ENCODE results near the gene PCK2. TPM values are rescaled to one million over a fixed set of nuclear protein-coding genes. Genes with fewer than 3 reads are reported as not detected.
A peak's percentile ranks its signal among the peaks of the same experiment; 100 is the strongest.

The PCK2 gene
- total RNA-seq, 2 experiments from 2014 or later = 57.4 to 60.3 TPM

GRCh38 chr14:24056800-24057184 is 37.3 kb upstream of the PCK2 start:
- Mint-ChIP-seq H3K27ac (no peak overlapping the region), H3K36me3 (ENCODE audit: low read depth) (no peaks in the 10 kb centered on the region), H3K27me3 (peaks cover 19% of the 10 kb centered on the region), H3K4me3 (no peak overlapping the region), H3K4me1 (peaks cover 18% of the 10 kb centered on the region), H3K9me3 (no peaks in the 10 kb centered on the region)
- ChIA-PET CTCF (interaction anchor here (0.8 to 1.1 kb wide), 3 partner anchors 11 to 105 kb away, joined by 3 read pairs; partner anchors contain the start of gene IRF9), POLR2A (interaction anchor here (1.0 kb wide), 1 partner anchor 52 kb away, joined by 4 read pairs; no protein-coding TSS in a partner anchor)
- no peak for DNase-seq

GRCh38 chr14:24057271-24057670 is 36.8 kb upstream of the PCK2 start:
- no peaks in the 10 kb centered on the region for H3K9me3 Mint-ChIP-seq
- CTCF ChIA-PET = interaction anchor here (0.8 to 1.3 kb wide), 3 partner anchors 11 to 51 kb away, joined by 3 read pairs; no protein-coding TSS in a partner anchor
- no peak for DNase-seq
- peaks cover 19% of the 10 kb centered on the region for H3K27me3 Mint-ChIP-seq
- peaks cover 18% of the 10 kb centered on the region for H3K4me1 Mint-ChIP-seq
- H3K4me3 Mint-ChIP-seq = no peak overlapping the region
- no peak overlapping the region for H3K27ac Mint-ChIP-seq
- H3K36me3 Mint-ChIP-seq (ENCODE audit: low read depth) = no peaks in the 10 kb centered on the region
- POLR2A ChIA-PET = interaction anchor here (1.0 kb wide), 1 partner anchor 52 kb away, joined by 4 read pairs; no protein-coding TSS in a partner anchor

GRCh38 chr14:24057867-24058259 is 36.2 kb upstream of the PCK2 start:
- H3K9me3 Mint-ChIP-seq = no peaks in the 10 kb centered on the region
- DNase-seq = no peak
- POLR2A ChIA-PET = interaction anchor here (1.0 kb wide), 1 partner anchor 51 kb away, joined by 4 read pairs; no protein-coding TSS in a partner anchor
- H3K4me1 Mint-ChIP-seq = peaks cover 13% of the 10 kb centered on the region
- CTCF ChIA-PET = interaction anchor here (1.3 kb wide), 1 partner anchor 13 kb away, joined by 3 read pairs; no protein-coding TSS in a partner anchor
- no peaks in the 10 kb centered on the region for H3K36me3 Mint-ChIP-seq (ENCODE audit: low read depth)
- H3K4me3 Mint-ChIP-seq = no peak overlapping the region
- H3K27ac Mint-ChIP-seq = no peak overlapping the region
- H3K27me3 Mint-ChIP-seq = peaks cover 16% of the 10 kb centered on the region

- DNase-seq = peak; percentile 70
- H3K4me3 Mint-ChIP-seq = no peak overlapping the region
- peak overlapping the region; percentile 83 for H3K27ac Mint-ChIP-seq
- no peaks in the 10 kb centered on the region for H3K36me3 Mint-ChIP-seq (ENCODE audit: low read depth)
- peaks cover 10% of the 10 kb centered on the region for H3K27me3 Mint-ChIP-seq
- ChIA-PET CTCF (interaction anchor here (1.3 kb wide), 1 partner anchor 12 kb away, joined by 3 read pairs; no protein-coding TSS in a partner anchor), POLR2A (no interaction called here)
- H3K9me3 Mint-ChIP-seq = no peaks in the 10 kb centered on the region
- peaks cover 7% of the 10 kb centered on the region for H3K4me1 Mint-ChIP-seq
These were observed 35.7 kb upstream of the PCK2 start for GRCh38 chr14:24058260-24058950.

- CTCF ChIA-PET = no interaction called here
- Mint-ChIP-seq H3K4me1 (peaks cover 4% of the 10 kb centered on the region), H3K9me3 (no peaks in the 10 kb centered on the region), H3K4me3 (no peak overlapping the region), H3K27ac (no peak overlapping the region), H3K27me3 (peaks cover 5% of the 10 kb centered on the region), H3K36me3 (ENCODE audit: low read depth) (no peaks in the 10 kb centered on the region)
- no peak for DNase-seq
- POLR2A ChIA-PET = no interaction called here
These were observed 35.1 kb upstream of the PCK2 start for GRCh38 chr14:24058951-24059475.

- Mint-ChIP-seq H3K9me3 (no peaks in the 10 kb centered on the region), H3K4me3 (no peak overlapping the region), H3K4me1 (peaks cover 4% of the 10 kb centered on the region), H3K27ac (no peak overlapping the region), H3K36me3 (ENCODE audit: low read depth) (no peaks in the 10 kb centered on the region), H3K27me3 (peaks cover 2% of the 10 kb centered on the region)
- ChIA-PET CTCF (no interaction called here), POLR2A (no interaction called here)
- no peak for DNase-seq
These were observed 34.2 kb upstream of the PCK2 start for GRCh38 chr14:24059841-24060388.

GRCh38 chr14:24060443-24060842 is 33.7 kb upstream of the PCK2 start:
- H3K4me1 Mint-ChIP-seq = peaks cover 4% of the 10 kb centered on the region
- H3K4me3 Mint-ChIP-seq = no peak overlapping the region
- CTCF ChIA-PET = interaction anchor here (0.6 kb wide), 1 partner anchor 48 kb away, joined by 3 read pairs; no protein-coding TSS in a partner anchor
- H3K36me3 Mint-ChIP-seq (ENCODE audit: low read depth) = no peaks in the 10 kb centered on the region
- no peak overlapping the region for H3K27ac Mint-ChIP-seq
- DNase-seq = no peak
- POLR2A ChIA-PET = interaction anchor here (0.5 kb wide), 1 partner anchor 9 kb away, joined by 3 read pairs; the partner anchor contains the start of gene CARMIL3
- no peaks in the 10 kb centered on the region for H3K9me3 Mint-ChIP-seq
- H3K27me3 Mint-ChIP-seq = peaks cover 2% of the 10 kb centered on the region

- DNase-seq = no peak
- Mint-ChIP-seq H3K4me1 (peaks cover 4% of the 10 kb centered on the region), H3K36me3 (ENCODE audit: low read depth) (no peaks in the 10 kb centered on the region), H3K9me3 (no peaks in the 10 kb centered on the region), H3K4me3 (no peak overlapping the region), H3K27me3 (peaks cover 2% of the 10 kb centered on the region), H3K27ac (peak overlapping the region; percentile 76)
- CTCF ChIA-PET = interaction anchor here (0.6 to 1.5 kb wide), 4 partner anchors 10 to 395 kb away, joined by 3 to 4 read pairs (median 4); partner anchors contain the start of gene CARMIL3
- POLR2A ChIA-PET = interaction anchor here (0.5 kb wide), 1 partner anchor 10 kb away, joined by 3 read pairs; the partner anchor contains the start of gene CARMIL3
These were observed 32.9 kb upstream of the PCK2 start for GRCh38 chr14:24060984-24061913.

- POLR2A ChIA-PET = no interaction called here
- CTCF ChIA-PET = interaction anchor here (1.0 to 1.5 kb wide), 3 partner anchors 11 to 20 kb away, joined by 3 to 4 read pairs (median 3); partner anchors contain the start of gene CARMIL3
- Mint-ChIP-seq H3K36me3 (ENCODE audit: low read depth) (no peaks in the 10 kb centered on the region), H3K4me1 (peaks cover 4% of the 10 kb centered on the region), H3K27ac (no peak overlapping the region), H3K9me3 (no peaks in the 10 kb centered on the region), H3K27me3 (peaks cover 2% of the 10 kb centered on the region), H3K4me3 (no peak overlapping the region)
- no peak for DNase-seq
These were observed 31.7 kb upstream of the PCK2 start for GRCh38 chr14:24062216-24062980.

- no peaks in the 10 kb centered on the region for H3K27me3 Mint-ChIP-seq
- H3K4me1 Mint-ChIP-seq = peaks cover 1% of the 10 kb centered on the region
- ChIA-PET CTCF (no interaction called here), POLR2A (no interaction called here)
- no peak overlapping the region for H3K4me3 Mint-ChIP-seq
- no peak for DNase-seq
- H3K27ac Mint-ChIP-seq = no peak overlapping the region
- no peaks in the 10 kb centered on the region for H3K9me3 Mint-ChIP-seq
- H3K36me3 Mint-ChIP-seq (ENCODE audit: low read depth) = no peaks in the 10 kb centered on the region
These were observed 30.8 kb upstream of the PCK2 start for GRCh38 chr14:24063263-24063836.

- no peaks in the 10 kb centered on the region for H3K36me3 Mint-ChIP-seq (ENCODE audit: low read depth)
- H3K4me1 Mint-ChIP-seq = no peaks in the 10 kb centered on the region
- H3K27ac Mint-ChIP-seq = no peak overlapping the region
- H3K27me3 Mint-ChIP-seq = no peaks in the 10 kb centered on the region
- no peak for DNase-seq
- H3K4me3 Mint-ChIP-seq = no peak overlapping the region
- ChIA-PET POLR2A (no interaction called here), CTCF (no interaction called here)
- no peaks in the 10 kb centered on the region for H3K9me3 Mint-ChIP-seq
These were observed 29.9 kb upstream of the PCK2 start for GRCh38 chr14:24064091-24064795.
